ENCODE data around the gene HIC1.

DNA sequence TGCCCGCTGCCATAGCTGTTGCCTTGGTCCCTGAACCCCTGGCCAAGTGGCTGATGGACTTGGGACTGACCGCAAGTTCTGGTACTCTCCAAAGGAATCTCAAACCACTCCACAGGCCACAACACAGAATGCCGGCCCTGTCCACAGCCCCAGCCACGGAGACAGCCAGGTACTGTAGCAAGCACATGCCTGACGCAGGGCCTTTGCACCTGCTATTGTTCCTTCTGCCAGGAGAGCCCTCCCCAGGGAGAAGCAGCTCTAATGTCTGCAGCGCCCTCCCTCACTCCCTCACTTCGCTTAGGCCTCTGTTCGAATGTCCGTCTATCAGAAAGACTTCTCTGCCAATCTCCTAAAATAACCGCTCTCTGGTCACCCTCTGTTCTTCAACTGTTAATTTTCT, 45.2 kb upstream of the HIC1 start:
- TF ChIP-seq, protein P1, sequence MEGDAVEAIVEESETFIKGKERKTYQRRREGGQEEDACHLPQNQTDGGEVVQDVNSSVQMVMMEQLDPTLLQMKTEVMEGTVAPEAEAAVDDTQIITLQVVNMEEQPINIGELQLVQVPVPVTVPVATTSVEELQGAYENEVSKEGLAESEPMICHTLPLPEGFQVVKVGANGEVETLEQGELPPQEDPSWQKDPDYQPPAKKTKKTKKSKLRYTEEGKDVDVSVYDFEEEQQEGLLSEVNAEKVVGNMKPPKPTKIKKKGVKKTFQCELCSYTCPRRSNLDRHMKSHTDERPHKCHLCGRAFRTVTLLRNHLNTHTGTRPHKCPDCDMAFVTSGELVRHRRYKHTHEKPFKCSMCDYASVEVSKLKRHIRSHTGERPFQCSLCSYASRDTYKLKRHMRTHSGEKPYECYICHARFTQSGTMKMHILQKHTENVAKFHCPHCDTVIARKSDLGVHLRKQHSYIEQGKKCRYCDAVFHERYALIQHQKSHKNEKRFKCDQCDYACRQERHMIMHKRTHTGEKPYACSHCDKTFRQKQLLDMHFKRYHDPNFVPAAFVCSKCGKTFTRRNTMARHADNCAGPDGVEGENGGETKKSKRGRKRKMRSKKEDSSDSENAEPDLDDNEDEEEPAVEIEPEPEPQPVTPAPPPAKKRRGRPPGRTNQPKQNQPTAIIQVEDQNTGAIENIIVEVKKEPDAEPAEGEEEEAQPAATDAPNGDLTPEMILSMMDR (IDR thresholded peaks at IDR 0.05) = no peak
- TF ChIP-seq POLR2A (IDR thresholded peaks at IDR 0.05) = no peak
- TF ChIP-seq POLR2AphosphoS5 (IDR thresholded peaks at IDR 0.05) = no peak
- TF ChIP-seq EP300 (IDR thresholded peaks at IDR 0.05; ENCODE audit: low read depth) = no peak
